TTC549 (cell line): Measurements from ENCODE around the gene BRICD5.
"Not testable (repeated sequence)": the region's sequence is repeated elsewhere in the genome, so short reads cannot be mapped to it uniquely, and the experiment has no call there.

ENCODE experiments used
- FAIRE-seq: peaks from 2 replicates; lab custom pipeline; 2012; peaks lifted over from hg19 to GRCh38; lab: Jason Lieb, UNC

The BRICD5 gene

DNA sequence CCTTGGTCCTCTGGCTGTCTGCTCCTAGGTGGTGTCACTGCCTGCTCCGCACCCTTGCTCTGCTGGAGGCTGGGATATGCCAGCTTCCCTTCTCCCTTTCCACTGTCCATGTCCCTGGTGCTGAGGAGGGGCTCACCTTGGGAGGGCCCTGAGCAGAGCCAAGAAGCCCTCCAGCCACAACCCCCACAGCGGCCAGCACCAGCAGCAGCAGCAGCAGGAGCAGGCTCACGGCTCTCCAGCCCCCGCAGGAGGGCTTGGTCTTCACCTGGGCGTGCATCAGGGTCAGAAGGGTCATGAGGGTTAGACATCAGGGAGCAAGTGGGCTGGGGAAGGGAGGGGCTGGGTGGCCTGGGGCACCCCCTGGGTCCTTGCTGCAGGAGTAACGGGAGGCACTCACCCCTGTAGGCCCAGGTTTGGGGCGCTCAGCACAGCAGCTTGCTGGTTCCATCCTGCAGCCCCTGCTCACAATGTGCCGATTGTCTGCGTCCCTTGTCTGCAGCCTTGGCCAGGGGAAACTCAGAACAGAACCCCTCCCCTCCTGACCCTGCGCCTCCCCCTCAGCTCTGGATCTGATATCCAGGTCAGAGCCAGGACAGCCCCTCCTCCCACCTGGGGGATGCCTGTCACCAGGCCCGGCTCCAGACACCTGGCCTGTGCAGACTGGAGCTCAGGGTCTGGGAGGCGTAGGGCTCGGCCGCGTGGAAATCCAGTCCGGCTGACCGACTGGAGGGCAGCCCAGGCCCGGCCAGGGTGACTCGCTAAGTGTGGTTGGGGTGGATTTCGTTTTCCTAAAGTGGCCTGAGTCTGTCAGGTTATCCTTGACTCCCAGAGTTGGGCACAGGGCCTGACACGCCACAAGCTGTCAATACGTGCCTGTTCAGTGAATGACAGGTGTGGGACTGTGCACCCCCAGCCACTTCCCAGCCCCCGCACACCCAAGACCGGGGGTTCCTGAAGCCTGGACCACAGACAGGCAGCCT lies at the start of gene BRICD5:
BRICD5 (minus strand) TSS at position 478 of the 980 bp plus-strand sequence; CDS start at position 448, 30 bp downstream.
- no peak for FAIRE-seq

DNA sequence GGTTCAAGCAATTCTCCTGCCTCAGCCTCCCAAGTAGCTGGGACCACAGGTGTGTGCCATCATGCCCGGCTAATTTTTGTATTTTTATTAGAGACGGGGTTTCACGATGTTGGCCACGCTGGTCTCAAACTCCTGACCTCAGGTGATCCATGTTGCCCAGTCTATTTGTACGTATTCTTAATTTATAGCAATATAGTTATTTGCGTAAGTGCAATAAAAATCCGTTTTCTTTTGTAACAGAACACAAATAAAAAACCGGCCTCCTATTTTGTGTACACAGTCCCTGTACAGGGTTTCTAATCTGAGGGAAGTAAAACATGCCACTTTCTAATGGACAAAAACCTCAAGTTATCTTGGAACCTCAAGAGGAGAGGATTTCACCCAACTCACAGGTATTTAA lies 49.6 kb upstream of the BRICD5 start:
- no peak for FAIRE-seq

DNA sequence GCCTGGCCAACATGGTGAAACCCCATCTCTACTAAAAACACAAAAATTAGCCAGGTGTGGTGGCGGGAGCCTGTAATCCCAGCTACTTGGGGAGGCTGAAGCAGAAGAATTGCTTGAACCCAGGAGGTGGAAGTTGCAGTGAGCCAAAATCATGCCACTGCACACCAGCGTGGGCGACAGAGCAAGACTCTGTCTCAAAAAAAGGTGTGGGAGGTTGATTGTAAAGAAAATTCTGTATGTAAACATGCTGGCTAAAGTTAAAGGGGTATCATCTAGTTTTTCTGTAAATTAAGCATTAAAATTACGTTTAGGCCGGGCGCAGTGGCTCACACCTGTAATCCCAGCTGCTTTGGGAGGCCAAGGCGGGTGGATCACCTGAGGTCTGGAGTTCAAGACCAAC lies 47.9 kb upstream of the BRICD5 start:
- not testable (repeated sequence) for FAIRE-seq

DNA sequence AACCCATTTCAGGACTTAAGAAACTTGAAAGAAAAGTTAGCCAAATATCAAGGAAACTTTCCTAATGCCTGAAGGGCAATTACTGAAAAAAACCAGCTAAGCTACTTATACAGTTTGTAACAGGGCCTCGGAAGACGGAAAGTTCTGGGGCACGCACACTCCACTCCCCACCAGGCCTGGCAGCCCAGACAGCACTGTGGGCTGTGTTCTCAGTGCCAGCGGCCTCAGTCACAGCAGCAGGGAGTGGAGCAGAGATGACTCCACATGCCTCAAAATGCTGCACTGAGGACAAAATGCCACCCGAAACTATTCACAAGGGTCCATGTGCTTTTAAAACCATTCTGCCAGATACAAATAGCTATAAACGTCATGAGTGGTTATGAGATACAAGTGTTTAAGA lies 47.1 kb upstream of the BRICD5 start:
- FAIRE-seq = no peak

DNA sequence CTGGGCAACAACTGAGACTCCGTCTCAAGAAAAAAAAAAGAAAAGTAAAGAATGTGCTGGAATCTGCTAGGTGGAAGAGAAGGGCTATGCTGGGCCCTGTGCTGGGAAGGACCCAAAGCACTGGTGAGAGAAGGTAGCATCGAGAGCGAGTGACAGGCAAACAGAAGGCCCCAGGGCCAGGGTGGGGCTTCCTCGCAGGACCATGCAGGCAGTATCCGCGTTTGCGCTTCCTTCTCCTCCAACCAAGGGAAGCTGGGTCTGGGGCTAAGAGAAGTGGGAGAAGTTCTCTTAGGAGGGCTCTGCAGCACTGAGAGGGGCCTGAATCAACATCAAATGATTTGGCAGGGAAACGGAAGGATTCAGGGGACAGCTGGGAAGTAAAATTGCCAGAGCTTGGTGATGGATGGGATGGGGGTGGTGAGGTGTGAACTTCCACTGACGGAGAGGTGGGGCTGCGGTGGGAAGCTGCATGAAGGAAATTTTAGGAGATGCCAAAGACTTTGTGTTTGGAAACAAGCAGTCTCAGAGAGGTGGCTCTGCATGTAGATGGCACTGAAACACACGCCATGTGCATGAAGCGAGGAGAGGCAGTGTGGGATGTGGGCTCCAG lies 46.0 kb upstream of the BRICD5 start:
- FAIRE-seq = no peak

DNA sequence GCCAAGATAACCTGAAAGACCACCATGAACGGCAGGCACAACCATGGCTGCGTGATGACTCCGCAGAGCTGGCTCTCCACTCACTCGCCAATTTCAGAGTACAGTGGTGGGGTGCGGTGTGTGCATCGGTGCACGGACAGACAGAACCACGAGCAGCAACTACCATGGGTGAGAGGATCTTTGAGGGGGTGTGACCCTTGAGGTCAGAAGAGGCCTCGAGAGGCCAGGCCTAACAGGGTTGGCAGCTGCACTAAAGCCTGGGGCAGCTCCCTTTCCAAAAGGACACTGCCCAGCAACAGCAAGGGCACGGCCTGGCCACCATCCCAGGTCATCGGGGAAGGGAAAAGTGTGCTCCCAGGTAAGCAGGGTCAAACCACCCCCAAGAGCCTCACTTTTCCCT lies 42.6 kb upstream of the BRICD5 start:
- FAIRE-seq = no peak

DNA sequence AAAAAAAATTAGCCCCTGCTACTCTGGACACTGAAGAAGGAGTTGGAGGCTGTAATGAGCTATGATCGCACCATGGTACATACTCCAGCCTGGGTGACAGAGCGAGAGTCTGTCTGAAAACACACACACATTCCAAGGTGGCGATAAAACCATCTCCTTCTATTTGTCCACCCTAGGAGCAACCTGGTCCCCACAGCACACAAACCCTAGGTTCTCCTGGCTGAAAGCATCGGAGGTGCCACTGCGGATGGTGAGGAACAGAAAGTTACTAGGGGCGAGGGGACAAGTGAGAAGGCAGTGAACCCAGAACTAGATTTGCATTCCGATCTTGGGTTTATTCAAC lies 42.1 kb upstream of the BRICD5 start:
- no peak for FAIRE-seq

DNA sequence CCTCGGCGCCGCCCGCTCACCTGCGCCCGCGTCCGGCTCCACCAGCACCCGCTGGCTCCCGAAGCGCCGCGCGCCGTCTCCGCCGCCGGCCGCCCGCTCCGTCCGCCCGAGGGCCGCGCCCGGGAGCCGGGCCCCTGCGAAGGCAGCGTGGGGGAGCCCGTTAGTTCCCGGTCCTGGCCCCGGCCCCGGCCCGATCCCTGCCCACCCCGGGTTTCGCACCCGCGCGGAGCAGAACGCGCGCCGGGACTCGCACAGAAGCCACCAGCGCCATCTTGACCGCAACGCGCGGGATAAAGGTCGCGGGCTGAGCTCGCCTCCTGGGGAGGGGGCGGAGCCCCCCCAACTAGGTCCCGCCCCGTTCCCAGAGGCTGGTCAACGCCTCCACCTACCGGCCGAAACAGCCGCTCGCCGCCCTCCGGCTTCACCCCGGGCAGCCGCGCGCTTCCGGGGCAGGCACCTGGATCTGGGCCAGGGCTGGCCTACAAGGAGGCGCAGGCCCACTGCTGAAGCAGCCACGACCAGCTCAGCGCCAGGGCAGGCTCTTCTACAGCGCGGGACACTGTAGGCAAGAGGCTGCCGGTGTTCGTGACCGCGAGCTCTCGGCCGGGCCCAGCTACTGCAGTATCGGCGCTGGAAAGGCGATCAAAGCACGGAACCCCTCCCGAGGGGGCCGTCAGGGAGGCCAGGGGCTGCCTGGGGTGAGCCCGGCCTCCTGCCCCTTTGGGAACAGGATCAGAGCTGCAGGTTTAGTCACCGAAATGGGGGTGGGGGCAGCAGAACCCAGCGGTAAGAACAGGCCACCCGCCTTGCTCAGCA lies 40.8 kb upstream of the BRICD5 start, which contains the start of gene ECI1:
ECI1 (minus strand) TSS at position 292 of the 816 bp plus-strand sequence; CDS start at position 271, 21 bp downstream.
- FAIRE-seq = peak; percentile 84

DNA sequence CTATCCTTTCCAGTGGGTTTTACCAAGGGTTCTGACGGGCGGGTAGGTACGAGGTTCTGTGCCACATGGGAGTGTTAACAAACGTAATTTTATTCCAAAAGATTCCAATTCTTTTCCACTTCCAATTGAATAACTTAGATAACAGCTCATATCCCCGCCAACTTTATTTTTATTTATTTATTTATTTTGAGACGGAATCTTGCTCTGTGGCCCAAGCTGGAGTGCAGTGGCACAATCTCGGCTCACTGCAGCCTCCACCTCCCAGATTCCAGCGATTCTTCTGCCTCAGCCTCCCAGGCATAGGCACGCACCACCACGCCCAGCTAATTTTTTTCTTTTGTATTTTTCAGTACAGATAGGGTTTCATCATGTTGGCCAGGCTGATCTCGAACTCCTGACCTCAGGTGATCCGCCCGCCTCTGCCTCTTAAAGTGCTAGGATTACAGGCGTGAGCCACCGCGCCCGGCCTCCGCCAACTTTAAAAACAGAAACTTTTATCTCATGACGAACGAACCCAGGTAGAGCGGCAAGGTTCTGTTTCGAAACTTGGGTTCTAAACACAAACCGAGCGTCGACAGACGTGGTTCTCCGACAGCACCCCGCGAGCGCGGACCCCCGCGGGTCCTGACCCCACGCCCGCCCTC lies 40.1 kb upstream of the BRICD5 start:
- no peak for FAIRE-seq

DNA sequence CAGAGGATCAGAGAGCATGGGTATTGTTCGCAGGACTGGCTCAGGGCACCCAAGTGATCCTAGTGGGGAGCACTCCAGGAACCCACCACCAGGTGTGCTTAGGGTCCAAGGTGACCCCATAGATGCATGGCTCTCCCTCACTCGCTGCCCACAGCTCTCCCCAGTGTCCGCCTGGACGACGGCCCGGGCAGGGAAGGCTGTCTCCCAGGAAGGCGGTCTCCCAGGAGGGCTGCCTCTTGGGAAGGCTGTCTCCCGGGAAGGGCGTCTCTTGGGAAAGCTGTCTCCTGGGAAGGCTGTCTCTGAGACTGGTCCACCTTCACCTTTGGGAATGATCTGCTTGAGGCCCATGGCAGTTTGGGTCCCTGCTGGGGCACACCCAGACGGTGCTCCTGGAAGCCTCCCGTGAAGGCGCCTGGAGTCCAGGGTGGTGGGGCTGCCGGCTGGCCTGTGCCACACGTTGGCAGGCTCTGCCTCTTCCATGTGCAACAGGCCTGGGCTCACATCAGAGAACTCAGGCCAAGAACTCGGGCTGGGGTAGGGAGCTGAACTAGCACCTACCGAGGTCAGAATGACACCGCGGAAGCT lies 35.7 kb upstream of the BRICD5 start:
- no peak for FAIRE-seq

DNA sequence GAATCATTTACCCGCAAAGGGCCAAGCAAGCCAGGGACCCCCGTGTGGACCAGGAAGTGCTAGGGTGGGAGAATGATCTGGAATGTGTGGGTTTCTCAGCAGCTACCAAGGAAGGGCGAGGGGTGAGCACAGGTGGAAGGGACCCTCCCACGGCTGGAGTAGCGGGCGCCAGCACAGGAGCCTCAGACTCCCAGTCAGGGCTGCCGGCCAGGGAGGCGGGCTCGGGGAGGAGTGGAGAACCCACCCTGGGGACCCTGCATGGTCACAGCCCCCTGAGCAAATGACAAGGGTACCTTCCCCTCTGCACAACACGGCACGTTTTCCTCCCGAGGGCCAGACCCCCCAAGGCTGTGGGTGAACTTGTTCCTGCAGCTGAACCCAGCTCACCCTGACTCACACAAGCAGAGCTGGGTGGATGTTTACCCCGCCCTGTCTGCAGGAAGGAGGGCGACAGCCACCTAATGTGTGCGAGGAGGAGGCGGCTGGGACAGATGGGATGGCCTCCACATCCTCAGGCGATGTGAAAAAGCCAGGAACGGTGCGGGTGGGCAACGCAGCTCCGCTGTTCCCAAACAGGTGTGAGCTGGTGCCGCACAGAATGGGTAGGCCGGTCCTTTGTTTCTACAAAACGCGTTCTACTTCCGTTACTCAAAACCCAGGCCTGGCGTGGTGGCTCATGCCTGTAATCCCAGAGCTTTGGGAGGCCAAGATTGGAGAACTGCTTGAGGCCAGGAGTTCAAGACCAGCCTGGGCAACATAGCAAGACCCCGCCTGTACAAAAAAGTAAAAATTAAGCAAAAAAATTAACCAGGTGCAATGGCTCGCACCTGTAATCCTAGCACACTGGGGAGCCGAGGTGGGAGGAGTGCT lies 34.5 kb upstream of the BRICD5 start:
- no peak for FAIRE-seq

DNA sequence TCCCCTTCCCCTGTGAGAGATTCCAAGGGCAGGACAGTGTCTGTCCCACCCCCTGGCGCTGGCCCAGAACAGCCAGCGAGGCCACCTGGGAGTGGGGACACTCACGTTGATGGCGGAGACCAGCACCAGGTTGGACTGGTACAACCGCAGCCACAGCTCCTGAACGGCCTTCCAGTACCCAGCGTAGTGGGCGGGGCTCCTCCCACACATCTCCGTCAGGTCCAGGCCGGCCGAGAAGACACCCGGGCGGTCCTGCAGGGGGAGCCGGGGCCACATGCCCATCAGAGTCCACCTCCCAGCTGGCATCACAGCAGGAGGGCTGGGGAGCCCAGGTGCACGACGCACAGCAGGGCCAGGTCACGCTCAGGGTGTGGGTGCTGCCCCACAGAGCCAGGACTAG lies 33.6 kb upstream of the BRICD5 start:
- no peak for FAIRE-seq

DNA sequence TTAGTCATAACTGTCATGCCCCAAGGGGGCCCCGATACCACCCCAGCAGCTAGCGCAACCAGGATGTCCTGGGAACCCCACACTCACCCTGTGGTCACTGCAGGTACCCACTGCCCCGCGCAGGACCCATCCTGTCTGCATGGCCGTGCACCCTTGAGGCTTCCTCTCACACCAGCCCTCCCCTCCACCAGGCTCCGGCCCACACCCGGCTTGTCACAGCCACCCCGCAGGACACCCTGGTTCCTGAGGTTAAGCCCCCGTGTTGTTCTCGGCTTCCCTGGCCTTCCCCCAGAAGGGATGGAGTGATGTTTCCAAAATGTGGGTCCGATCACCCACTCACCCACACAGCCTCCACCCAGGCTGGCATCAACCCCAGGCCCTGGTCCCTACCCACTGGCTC lies 33.1 kb upstream of the BRICD5 start:
- FAIRE-seq = no peak

DNA sequence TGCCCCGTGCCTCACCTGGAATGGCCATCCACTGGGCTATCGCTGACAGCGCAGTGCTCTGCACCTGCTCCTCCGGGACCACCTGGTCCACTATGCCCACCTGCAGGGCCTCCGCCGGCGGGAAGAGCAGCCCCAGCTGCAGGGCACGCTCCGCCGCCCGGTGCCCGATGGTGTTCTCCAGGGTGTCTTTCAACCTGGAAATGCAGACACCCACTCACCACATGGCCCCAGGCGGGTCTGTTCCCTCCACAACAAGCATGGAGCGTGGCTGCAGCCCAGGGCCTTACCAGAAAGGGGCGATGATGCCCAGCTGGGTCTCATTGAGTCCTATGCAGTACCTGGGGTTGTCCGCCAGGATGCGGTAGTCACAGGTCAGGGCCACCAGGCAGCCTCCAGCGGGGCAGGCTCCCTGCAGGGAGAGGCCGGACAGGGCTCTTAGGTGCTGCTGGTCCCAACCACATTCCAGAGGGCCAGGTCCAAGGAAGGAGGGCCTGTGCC lies 32.4 kb upstream of the BRICD5 start:
- FAIRE-seq = no peak

DNA sequence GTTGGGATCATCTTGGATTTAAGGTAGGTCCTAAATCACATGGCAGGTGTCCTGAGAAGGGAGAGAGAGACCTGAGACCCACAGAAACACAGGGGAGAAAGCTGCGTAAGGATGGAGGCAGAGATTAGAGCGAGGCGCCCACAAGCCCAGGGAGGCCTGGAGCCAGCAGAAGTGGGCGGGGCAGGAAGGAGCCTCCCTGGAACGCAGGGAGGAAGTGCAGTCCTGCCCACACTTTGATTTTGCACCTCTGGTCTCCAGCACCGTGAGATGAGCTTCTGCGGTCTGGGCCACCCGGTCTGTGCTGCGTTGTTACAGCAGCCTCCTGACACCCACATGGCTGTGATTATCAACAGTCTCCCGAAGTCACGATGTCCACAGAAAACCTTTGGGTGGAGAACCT lies 31.9 kb upstream of the BRICD5 start:
- no peak for FAIRE-seq

DNA sequence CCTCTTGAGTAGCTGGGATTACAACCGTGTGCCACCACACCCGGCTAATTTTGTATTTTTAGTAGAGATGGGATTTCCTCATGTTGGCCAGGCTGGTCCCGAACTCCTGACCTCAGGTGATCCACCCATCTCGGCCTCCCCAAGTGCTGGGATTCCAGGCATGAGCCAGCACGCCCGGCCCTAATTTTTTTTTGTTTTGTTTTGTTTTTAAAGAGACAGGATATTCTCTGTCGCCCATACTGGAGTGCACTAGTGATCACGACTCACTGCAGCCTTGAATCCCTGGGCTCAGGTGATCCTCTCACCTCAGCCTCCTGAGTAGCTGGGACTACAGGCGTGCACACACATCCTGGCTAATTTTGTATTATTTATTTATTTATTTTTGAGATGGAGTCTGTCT lies 29.7 kb upstream of the BRICD5 start:
- FAIRE-seq = not testable (repeated sequence)

DNA sequence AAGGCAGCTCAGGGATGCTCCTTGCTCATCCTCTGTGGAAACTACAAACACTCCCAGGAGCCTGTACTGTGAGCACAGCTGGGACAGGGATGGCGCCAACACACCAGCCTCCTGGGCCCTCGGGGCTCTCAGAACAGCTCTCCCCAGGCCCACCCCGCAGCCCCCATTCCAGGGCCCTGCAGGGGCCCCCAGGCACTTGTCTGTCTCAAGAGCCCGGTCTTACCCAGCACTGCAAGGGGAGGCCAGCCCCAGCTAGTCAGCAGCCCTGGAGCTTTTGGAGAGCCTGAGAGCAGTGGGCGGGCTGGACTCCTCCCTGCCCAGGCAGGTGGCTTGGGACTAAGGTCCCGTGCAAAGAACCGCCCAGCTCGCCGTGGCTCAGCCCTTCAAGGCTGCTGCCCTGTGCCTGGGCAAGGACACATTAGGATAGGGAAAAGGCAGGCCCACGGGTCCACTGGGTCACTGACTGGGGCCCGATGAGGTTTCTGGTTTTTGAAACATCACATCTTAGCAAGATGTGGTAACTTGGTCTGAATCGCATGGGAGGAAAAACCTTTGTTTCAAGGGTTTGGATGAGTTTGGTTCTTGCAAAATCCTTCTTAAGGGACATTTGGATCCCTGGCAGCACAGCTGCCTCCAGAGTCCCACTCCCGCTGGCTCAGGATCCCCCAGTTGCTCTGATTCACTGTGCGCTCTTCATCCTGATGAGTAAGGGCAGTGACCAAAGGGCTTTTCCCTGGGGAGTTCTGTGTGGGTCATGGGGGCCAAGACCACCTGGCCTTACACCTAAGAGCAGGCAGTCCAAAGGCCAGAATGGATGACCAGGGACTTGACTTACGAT lies 28.4 kb upstream of the BRICD5 start:
- FAIRE-seq = no peak

DNA sequence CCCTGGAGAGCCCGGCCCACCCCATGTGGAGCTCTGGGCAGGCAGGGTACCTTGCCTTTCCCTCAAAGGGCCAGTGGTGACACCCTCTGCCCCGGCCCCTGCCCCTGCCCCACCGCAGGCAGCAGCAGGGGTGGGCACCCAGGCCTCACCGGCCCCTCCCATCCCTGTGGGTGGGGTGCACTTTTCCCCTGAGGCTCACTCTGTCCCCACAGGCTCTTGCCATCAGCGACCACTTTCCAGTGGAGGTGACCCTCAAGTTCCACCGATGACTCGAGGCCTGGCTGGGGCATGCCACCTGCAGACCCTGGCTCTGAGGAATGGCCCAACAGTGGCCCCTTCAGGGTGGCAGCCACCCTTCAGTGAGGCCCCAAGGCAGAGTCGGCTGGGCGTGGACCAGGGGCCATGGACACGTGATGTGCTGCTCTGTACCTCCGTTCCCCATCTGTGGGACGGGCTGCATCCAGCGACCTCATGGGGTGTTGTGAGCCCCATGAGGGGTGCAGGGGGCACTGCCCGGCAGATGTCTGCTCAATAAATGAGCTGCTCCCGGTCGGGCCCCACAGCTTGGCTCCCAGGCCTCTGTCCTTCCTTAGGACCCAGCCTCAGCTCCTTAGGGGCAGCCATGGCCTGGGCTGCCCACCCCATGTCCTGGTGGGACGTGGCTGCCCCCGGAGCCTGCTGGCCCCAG lies 27.6 kb upstream of the BRICD5 start:
- no peak for FAIRE-seq

DNA sequence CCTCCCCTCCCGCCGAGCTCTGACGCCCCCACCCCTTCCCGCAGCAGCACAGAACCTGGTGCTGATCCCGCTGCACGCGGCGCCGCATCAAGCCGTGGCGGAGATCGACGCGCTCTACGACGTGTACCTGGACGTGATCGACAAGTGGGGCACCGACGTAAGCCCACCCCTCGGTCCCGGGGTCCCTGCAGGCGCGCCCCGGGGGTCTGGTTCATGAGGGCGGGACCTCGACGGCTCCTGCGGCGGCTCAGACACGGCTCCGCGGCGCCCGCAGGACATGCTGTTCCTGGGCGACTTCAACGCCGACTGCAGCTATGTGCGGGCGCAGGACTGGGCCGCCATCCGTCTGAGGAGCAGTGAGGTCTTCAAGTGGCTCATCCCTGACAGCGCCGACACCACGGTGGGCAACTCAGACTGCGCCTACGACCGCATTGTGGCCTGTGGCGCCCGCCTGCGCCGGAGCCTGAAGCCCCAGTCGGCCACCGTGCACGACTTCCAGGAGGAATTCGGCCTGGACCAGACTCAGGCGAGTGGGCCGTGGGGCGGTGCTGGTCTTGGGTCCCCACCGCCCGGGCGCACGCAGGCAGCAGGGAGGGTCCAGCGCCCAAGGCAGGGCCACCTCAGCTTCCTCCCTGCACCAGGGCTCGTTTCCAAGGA lies 27.0 kb upstream of the BRICD5 start:
- no peak for FAIRE-seq
